Pancreas (tissue), 10 donors: ENCODE results near the gene GPR32. TPM values are rescaled to one million over a fixed set of nuclear protein-coding genes. Genes with fewer than 3 reads are reported as not detected.

Source experiments
- ATAC-seq, 4 donors: fragments of 200-7000 bp; cut with Tn5 transposase; one replicate each; pipeline versions ENCODE4 v1.8.0 to v1.9.1; 2020; ENCODE audit warnings: mild to moderate bottlenecking in 4 of 4, moderate library complexity in 4 of 4
- DNase-seq, 6 donors: peaks; one replicate each; pipeline ENCODE4 v3.0.0-alpha.2; 2020
- FAIRE-seq: peaks from 2 replicates; lab custom pipeline; 2012; peaks lifted over from hg19 to GRCh38; lab: Jason Lieb, UNC
- H3K27ac ChIP-seq, 4 donors: fragments of 200-600 bp; sonication (generic); 1 replicate in 3 of 4; 2 replicates in 1 of 4; pipeline versions ENCODE4 v1.5.0 to v1.8.0; 2020
- H3K27me3 ChIP-seq, 4 donors: fragments of 200-600 bp; one replicate each; pipeline ENCODE4 v1.8.0; 2021
- H3K36me3 ChIP-seq, 3 donors: fragments of 200-600 bp; sonication (generic) in 1 of 3; one replicate each; pipeline versions ENCODE4 v1.5.0 to v1.8.0; 2020 to 2021
- H3K4me1 ChIP-seq, 3 donors: fragments of 200-600 bp; one replicate each; pipeline ENCODE4 v1.8.0; 2021
- H3K4me3 ChIP-seq, 4 donors: fragments of 200-600 bp; sonication (generic) in 2 of 4; one replicate each; pipeline versions ENCODE4 v1.5.0 to v1.8.0; 2020 to 2021
- H3K9me3 ChIP-seq, 4 donors: fragments of 200-600 bp; one replicate each; pipeline ENCODE4 v1.8.0; 2021
- WGBS, 2 donors: extraction: QIAGEN DNeasy Blood & Tissue Kit; methylation state at CpG; one replicate each; pipeline ENCODE4 v1.1.7; 2013; 5-methylcytosine and 5-hydroxymethylcytosine counted together
- intact Hi-C, 3 donors: fragments of 100-400 bp; cut with DNase I; formaldehyde crosslinking; loops; one replicate each; pipeline versions ENCODE4 v1.11.1 to v1.14.2; 2022
- polyA plus RNA-seq, 2 donors: library from polyadenylated mRNA; stranded (reverse); fragments of 200-250 nt; gene quantifications; one replicate each; pipeline ENCODE4 v1.2.3, GENCODE V29; 2013
- total RNA-seq, 6 donors: library from RNA; stranded (reverse); fragmentation: NEBNext Ultra II Directional in 4 of 6; extraction: Animal tissue kit (Norgen Biotek cat#: 25700) in 4 of 6; gene quantifications; one replicate each; pipeline versions ENCODE4 v1.2.1 to v1.2.4, GENCODE V29; 2021 to 2023
- TF ChIP-seq, protein P1 (sequence below), 4 donors: fragments of 200-600 bp; sonication (generic) in 3 of 4; IDR thresholded peaks; one replicate each; pipeline versions ENCODE4 v1.5.0 to v1.8.0; 2021; ENCODE audit warnings: antibody characterized with exemption in 4 of 4
- donor health status: healthy with polysubstance abuse.
- donor health status: DM: no; HTN: no; CAD: no; lungs with moderate emphysema.
- donor health status: DM: no; HTN: no; CAD: no.
- donor health status: control.
- donor health status: control.
- donor health status: Bipolar disorder and iron deficiency.
- donor health status: DM: yes; HTN: yes; CAD: no.
- donor health status: DM: no; HTN: no; CAD: no.
- donor health status: DM: no; HTN: no; CAD: no.
- donor health status: DM: yes; HTN: yes; CAD: no.

GPR32 gene
- total and polyA plus RNA-seq, 8 donors: not detected

DNA sequence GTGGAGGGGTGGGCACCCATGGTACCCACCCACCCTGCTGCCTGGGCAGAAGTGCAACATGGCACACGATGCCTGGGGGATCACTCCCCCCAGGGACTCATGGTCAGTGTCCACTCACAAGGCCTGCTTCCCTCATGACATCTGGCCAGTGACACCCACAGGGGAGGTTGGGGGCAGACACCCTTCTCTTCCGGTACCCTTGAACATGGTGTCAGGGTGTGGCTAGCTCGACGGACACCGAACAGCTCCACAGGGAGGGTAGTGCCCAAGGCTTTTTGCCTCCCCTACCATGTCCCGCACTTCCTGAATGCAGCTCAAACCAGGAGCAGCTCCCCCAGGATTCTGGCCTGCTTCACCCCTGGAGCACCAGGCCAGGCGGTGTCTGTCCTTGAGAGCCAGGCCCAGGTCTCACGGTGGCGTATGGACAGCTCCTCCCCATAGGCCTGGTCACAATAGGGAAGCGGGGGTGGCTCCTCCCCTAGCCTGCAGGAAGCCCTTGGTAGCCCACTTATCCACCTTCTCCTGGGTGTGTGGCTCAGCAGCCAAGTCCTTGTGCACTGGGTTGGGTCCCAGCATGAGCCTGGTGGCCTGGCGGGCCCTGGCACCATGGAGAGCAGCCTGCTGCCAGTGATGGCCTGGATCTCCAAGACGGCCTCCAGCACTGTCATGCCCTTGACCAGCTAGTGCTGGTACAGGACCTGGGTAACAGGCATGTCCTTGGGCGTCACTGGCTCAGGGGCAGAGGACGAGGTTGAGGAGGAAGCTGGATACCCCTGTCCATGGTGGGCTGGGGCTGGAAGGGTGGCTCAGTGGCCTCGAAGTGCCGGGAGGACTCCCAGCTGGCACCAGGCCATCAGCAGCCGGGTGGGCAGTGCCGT, 27.8 kb downstream of the GPR32 start:
- Histone ChIP-seq H3K4me3 (no peak overlapping the region), H3K27me3 (no peaks in the 10 kb centered on the region), H3K4me1 (peaks cover 0 to 8% (median 6%) of the 10 kb centered on the region in 3 donors), H3K27ac (no peak overlapping the region), H3K9me3 (no peaks in the 10 kb centered on the region), H3K36me3 (peaks cover 0 to 41% (median 21%) of the 10 kb centered on the region in 3 donors)
- WGBS, 2 donors: 86% methylated on average over 18 of the region's 18 CpGs
- FAIRE-seq: no peak
- ATAC-seq: no peak
- DNase-seq: peak in 1 of 6 donors; percentile 81
- TF ChIP-seq, protein P1, sequence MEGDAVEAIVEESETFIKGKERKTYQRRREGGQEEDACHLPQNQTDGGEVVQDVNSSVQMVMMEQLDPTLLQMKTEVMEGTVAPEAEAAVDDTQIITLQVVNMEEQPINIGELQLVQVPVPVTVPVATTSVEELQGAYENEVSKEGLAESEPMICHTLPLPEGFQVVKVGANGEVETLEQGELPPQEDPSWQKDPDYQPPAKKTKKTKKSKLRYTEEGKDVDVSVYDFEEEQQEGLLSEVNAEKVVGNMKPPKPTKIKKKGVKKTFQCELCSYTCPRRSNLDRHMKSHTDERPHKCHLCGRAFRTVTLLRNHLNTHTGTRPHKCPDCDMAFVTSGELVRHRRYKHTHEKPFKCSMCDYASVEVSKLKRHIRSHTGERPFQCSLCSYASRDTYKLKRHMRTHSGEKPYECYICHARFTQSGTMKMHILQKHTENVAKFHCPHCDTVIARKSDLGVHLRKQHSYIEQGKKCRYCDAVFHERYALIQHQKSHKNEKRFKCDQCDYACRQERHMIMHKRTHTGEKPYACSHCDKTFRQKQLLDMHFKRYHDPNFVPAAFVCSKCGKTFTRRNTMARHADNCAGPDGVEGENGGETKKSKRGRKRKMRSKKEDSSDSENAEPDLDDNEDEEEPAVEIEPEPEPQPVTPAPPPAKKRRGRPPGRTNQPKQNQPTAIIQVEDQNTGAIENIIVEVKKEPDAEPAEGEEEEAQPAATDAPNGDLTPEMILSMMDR (IDR thresholded peaks at IDR 0.05): no peak
- intact Hi-C loops: no loop called here

DNA sequence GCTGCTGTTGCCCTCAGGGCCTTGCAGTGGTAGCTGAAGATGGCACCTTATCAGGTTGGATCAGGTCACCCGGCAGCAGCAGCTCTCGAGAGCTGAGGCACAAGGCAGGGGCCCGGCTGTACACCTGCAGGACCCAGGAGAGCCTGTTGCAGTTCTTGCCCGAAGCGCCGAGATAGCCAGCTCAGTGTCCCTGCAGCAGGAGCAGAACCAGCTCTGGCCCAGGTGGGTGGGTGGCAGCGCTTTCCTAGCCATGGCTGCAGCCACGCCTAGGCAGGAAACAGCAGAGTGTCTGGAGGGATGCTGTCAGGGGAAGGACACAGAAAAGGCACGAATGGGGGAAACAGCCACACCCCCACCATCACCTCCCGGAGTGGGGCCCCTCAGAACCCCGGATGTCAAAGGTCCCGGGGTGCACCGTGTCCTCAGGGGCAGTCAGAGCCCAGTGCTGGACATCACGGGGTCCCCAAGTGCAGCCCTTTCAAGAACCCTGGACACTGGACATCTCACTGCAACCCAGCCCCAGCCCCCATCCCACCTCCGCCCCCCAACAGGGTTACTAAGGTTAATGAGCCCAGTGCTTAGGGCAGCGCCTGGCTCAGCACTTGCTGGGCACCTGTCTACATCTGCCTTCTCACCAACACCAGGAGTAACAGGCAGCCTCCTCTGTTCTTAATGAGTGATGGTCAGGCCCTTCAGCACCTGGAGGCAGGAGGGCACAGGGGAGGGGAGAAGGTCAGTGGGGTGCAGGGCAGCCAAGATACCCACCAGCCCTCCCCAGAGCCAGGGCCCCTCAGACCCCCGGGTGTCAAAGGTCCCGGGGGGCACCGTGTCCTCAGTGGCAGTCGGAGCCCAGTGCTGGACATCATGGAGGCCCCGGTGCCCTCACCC, 28.6 kb downstream of the GPR32 start:
- Histone ChIP-seq H3K27me3 (no peaks in the 10 kb centered on the region), H3K36me3 (peaks cover 0 to 41% (median 21%) of the 10 kb centered on the region in 3 donors), H3K27ac (no peak overlapping the region), H3K9me3 (no peaks in the 10 kb centered on the region), H3K4me3 (no peak overlapping the region), H3K4me1 (peaks cover 0 to 15% (median 13%) of the 10 kb centered on the region in 3 donors)
- intact Hi-C loops: no loop called here
- DNase-seq (no peak), FAIRE-seq (no peak), ATAC-seq (no peak)
- TF ChIP-seq, protein P1 (IDR thresholded peaks at IDR 0.05): no peak
- 89 to 90% methylated on average over 21 of the region's 21 CpGs for WGBS, 2 donors

DNA sequence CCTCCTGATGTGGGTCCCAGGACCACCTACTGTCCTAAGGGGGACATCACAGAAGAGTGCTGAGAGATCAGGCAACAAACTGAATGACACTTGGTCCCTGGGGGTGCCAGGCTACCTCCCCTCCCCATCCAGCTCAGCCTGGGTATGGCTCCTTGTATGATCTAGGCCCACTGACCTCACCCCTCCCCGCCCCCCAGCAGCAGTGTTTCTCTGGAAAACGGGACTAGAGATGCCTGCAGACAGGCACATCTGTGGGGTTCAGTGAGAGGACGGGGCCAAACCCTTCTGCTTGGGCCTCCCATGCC, 29.2 kb downstream of the GPR32 start:
- peaks cover 0 to 41% (median 21%) of the 10 kb centered on the region in 3 donors for H3K36me3 ChIP-seq

DNA sequence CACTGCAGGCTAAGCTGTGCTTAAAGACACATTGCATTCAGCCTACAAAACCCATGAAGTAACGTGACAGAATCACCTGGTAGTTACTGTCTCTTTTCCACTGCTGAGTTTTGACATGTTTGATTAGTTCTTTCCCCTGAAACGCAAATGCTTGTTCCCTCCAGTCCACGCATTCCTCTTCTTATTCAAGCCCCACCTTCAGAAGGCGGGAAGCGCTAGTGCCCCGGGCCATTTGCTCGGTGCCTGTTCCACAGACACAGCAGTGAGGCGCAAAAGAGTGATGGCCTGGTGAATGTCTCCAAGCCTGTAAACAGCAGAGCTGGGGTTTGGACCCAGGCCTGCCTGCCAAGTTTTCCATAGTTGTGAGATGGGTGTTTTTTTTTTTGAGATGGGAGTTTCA, 30.8 kb downstream of the GPR32 start:
- WGBS, 2 donors: 86 to 88% methylated on average over 8 of the region's 8 CpGs
- Histone ChIP-seq H3K36me3 (peaks cover 0 to 41% (median 21%) of the 10 kb centered on the region in 3 donors), H3K4me3 (no peak overlapping the region), H3K27ac (no peak overlapping the region), H3K4me1 (peaks cover 0 to 16% (median 15%) of the 10 kb centered on the region in 3 donors), H3K9me3 (no peaks in the 10 kb centered on the region), H3K27me3 (no peaks in the 10 kb centered on the region)
- intact Hi-C loops: no loop called here
- DNase-seq: no peak
- no peak for ATAC-seq
- TF ChIP-seq, protein P1 (IDR thresholded peaks at IDR 0.05): no peak
- no peak for FAIRE-seq

More for the DNA sequence above, 29.2 kb downstream of the GPR32 start:
- Histone ChIP-seq H3K9me3 (no peaks in the 10 kb centered on the region), H3K27ac (no peak overlapping the region), H3K27me3 (no peaks in the 10 kb centered on the region), H3K4me3 (no peak overlapping the region), H3K4me1 (peaks cover 0 to 15% (median 13%) of the 10 kb centered on the region in 3 donors)
- ATAC-seq (no peak), FAIRE-seq (no peak), DNase-seq (no peak)
- TF ChIP-seq, protein P1 (IDR thresholded peaks at IDR 0.05): no peak
- WGBS, 2 donors: 79 to 83% methylated on average over 3 of the region's 3 CpGs
- intact Hi-C loops: no loop called here
